Ovary (tissue), 9 donors: ENCODE results near the gene CEP162. TPM values are rescaled to one million over a fixed set of nuclear protein-coding genes. Genes with fewer than 3 reads are reported as not detected.
"Not testable (repeated sequence)": the region's sequence is repeated elsewhere in the genome, so short reads cannot be mapped to it uniquely, and the experiment has no call there.

Source experiments
- DNase-seq, 5 donors: peaks; one replicate each; pipeline ENCODE4 v3.0.0-alpha.2; 2019 to 2020
- H3K27ac ChIP-seq, 2 donors: fragments of 200-600 bp; one replicate each; pipeline versions ENCODE4 v1.5.1 to v1.8.0; 2019 to 2022
- H3K27me3 ChIP-seq: fragments of 200-600 bp; one replicate; pipeline ENCODE4 v1.8.0; 2022
- H3K36me3 ChIP-seq: fragments of 200-600 bp; sonication (generic); one replicate; pipeline ENCODE4 v1.5.1; 2019
- H3K4me1 ChIP-seq: one replicate; pipeline ENCODE4 v1.8.1; 2013; ENCODE audit warnings: mild to moderate bottlenecking, moderate library complexity; ENCODE audit not compliant: insufficient read depth
- H3K4me3 ChIP-seq: fragments of 200-600 bp; sonication (generic); one replicate; pipeline ENCODE4 v1.5.1; 2017
- H3K9me3 ChIP-seq, 2 donors: fragments of 200-600 bp in 1 of 2; sonication (generic) in 1 of 2; one replicate each; pipeline versions ENCODE4 v1.5.1 to v1.8.1; 2013 to 2019; ENCODE audit warnings: mild to moderate bottlenecking in 1 of 2, moderate library complexity in 1 of 2
- EP300 ChIP-seq: sonication (generic); formaldehyde crosslinking; IDR thresholded peaks from one replicate; pipeline ENCODE4 v1.6.1; 2017; ENCODE audit warnings: antibody characterized with exemption
- POLR2A ChIP-seq: fragments of 450-650 bp; IDR thresholded peaks from one replicate; pipeline ENCODE4 v1.6.1; 2017; ENCODE audit warnings: antibody characterized with exemption, mild to moderate bottlenecking, moderate library complexity
- WGBS, 3 donors: extraction: QIAGEN DNeasy Blood & Tissue Kit in 1 of 3; methylation state at CpG; one replicate each; pipeline versions ENCODE4 v1.1.5 to v1.1.7; 2013 to 2017; 5-methylcytosine and 5-hydroxymethylcytosine counted together
- intact Hi-C, 4 donors: fragments of 100-400 bp; cut with DNase I; formaldehyde crosslinking; loops; one replicate each; pipeline versions ENCODE4 v1.11.0 to v1.15.1; 2022 to 2023
- polyA plus RNA-seq, 2 donors: library from polyadenylated mRNA; stranded (reverse); fragments of 200-250 nt in 1 of 2; fragments of 350-450 nt in 1 of 2; fragmentation: Illumina TruSeq in 1 of 2; extraction: RNeasy Lipid Tissue Mini Kit (QIAGEN cat#74804) in 1 of 2; gene quantifications; one replicate each; pipeline ENCODE4 v1.2.3, GENCODE V29; 2013 to 2014
- total RNA-seq, 7 donors: library from RNA; depleted of rRNA in 2 of 7; stranded (reverse); fragments of >200 nt in 2 of 7; fragmentation: NEBNext Ultra II Directional in 3 of 7; extraction: Animal tissue kit (Norgen Biotek cat#: 25700) in 3 of 7; gene quantifications; one replicate each; pipeline versions ENCODE4 v1.1.0 to v1.2.4, GENCODE V29; 2016 to 2023
- TF ChIP-seq, protein P1 (sequence below), 3 donors: fragments of 450-650 bp in 2 of 3; fragments of 200-600 bp in 1 of 3; IDR thresholded peaks; one replicate each; pipeline versions ENCODE4 v1.5.1 to v1.8.0; 2016 to 2022; ENCODE audit warnings: antibody characterized with exemption in 3 of 3, mild to moderate bottlenecking in 1 of 3
- donor health status: DM: no; HTN: no; CAD: no; lungs with moderate emphysema.
- donor health status: DM: no; HTN: no; CAD: no.
- donor health status: Bipolar disorder and iron deficiency.
- donor health status: DM: yes; HTN: yes; CAD: no.
- donor health status: DM: no; HTN: no; CAD: no.
- donor health status: DM: yes; HTN: yes; CAD: no.

CEP162 gene
- total and polyA plus RNA-seq, 9 donors = 5.3 to 16.8 (median 9.7) TPM

GRCh38 chr6:84197708-84198107 is 29.7 kb downstream of the CEP162 start:
- DNase-seq = no peak
- Histone ChIP-seq H3K4me3 (no peak overlapping the region), H3K27ac (no peak overlapping the region), H3K27me3 (no peaks in the 10 kb centered on the region), H3K9me3 (no peaks in the 10 kb centered on the region), H3K4me1 (no peaks in the 10 kb centered on the region), H3K36me3 (peaks cover 2% of the 10 kb centered on the region)
- intact Hi-C loops = no loop called here
- TF ChIP-seq, protein P1, sequence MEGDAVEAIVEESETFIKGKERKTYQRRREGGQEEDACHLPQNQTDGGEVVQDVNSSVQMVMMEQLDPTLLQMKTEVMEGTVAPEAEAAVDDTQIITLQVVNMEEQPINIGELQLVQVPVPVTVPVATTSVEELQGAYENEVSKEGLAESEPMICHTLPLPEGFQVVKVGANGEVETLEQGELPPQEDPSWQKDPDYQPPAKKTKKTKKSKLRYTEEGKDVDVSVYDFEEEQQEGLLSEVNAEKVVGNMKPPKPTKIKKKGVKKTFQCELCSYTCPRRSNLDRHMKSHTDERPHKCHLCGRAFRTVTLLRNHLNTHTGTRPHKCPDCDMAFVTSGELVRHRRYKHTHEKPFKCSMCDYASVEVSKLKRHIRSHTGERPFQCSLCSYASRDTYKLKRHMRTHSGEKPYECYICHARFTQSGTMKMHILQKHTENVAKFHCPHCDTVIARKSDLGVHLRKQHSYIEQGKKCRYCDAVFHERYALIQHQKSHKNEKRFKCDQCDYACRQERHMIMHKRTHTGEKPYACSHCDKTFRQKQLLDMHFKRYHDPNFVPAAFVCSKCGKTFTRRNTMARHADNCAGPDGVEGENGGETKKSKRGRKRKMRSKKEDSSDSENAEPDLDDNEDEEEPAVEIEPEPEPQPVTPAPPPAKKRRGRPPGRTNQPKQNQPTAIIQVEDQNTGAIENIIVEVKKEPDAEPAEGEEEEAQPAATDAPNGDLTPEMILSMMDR (IDR thresholded peaks at IDR 0.05) = no peak
- no peak for TF ChIP-seq EP300
- TF ChIP-seq POLR2A = no peak
- WGBS, 3 donors = 84 to 93% (median 87%) methylated on average over 2 of the region's 2 CpGs

DNA sequence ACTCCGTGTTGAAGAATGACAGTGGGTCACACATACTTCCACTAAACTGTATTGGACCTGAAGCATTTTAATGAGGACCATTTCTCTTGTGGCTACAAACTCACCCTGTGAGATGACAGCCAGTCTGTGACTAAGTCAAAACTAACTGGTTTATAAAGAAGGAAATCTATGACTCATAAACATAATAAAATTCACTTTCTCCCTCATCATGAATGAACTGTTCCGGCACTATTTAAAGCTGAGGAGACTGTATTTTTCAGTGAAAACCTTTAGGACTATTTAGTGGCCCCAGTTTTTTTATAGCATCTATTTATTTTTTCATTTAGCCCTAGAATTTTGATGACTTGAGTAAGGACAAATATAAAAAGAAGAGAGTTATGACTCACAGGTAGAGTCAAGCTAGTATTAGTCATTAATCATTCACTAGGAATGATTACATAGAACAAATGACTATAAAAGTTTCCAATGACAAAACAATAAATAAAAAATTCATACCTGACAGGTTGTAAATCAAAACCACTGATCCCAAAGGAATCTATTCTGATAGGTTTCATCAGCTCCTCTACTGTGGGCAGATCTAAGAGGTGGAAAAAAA is 34.2 kb downstream of the CEP162 start:
- intact Hi-C loops = no loop called here
- no peaks in the 10 kb centered on the region for H3K9me3 ChIP-seq
- TF ChIP-seq, protein P1 (IDR thresholded peaks at IDR 0.05) = no peak
- TF ChIP-seq EP300 (no peak), POLR2A (no peak)
- WGBS, 3 donors = 86 to 94% (median 90%) methylated on average over 2 of the region's 2 CpGs
- H3K4me3 ChIP-seq = no peak overlapping the region
- DNase-seq = no peak
- H3K36me3 ChIP-seq = peaks cover 2% of the 10 kb centered on the region
- no peak overlapping the region for H3K27ac ChIP-seq
- no peaks in the 10 kb centered on the region for H3K27me3 ChIP-seq
- no peaks in the 10 kb centered on the region for H3K4me1 ChIP-seq

DNA sequence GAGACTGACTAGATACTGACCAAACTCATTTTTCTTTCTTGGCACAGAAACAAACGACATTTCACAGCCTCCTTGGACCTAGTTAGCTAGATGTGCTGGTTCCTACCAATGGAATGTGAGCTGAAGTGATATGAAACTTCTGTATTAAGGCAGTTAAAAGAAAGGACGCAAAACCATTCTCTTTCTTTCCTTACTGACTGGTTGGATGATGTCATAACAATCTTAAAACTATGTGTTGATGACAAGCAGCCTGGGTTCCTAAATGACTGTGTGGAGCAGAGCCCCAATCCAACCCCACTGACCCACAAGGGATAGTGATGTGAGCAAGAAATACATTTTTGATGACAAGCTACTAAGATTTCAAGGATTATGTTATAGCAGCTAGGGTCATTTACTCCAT is 35.6 kb downstream of the CEP162 start:
- Histone ChIP-seq H3K27ac (no peak overlapping the region), H3K4me1 (no peaks in the 10 kb centered on the region), H3K9me3 (no peaks in the 10 kb centered on the region), H3K27me3 (no peaks in the 10 kb centered on the region), H3K36me3 (peaks cover 2% of the 10 kb centered on the region), H3K4me3 (no peak overlapping the region)
- 94 to 96% (median 94%) methylated on average over 2 of the region's 2 CpGs for WGBS, 3 donors
- DNase-seq = no peak
- no peak for TF ChIP-seq EP300
- TF ChIP-seq POLR2A = no peak
- TF ChIP-seq, protein P1 (IDR thresholded peaks at IDR 0.05) = no peak
- intact Hi-C loops = no loop called here

GRCh38 chr6:84189356-84189755 is 38.1 kb downstream of the CEP162 start:
- WGBS, 3 donors = 99 to 100% methylated on average over 17 to 24 of the region's 25 CpGs; no CpG with 5 or more reads in 1 of the 3 donors
- H3K36me3 ChIP-seq, H3K9me3 ChIP-seq, DNase-seq, intact Hi-C loops, H3K27me3 ChIP-seq, H3K4me1 ChIP-seq, H3K27ac ChIP-seq, H3K4me3 ChIP-seq: not testable (repeated sequence)

DNA sequence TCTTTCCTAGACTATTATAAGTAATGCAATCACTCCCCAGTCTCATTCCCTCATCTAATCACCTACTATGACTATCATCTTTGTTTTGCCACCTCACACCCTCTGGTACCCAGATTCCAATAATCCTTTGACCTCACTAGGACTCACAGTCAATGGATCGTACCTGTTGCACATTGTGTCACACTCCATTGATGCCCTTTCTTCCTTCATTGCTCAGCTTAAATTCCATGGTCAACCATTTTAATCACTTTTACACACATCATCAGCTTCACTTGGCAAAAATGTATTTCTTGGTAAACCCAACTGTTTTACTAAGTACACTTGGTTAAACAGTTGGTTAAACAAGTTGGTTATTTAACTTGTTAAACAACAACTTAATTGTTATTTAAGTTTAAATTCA is 44.0 kb downstream of the CEP162 start:
- 93 to 100% (median 99%) methylated on average over 1 of the region's 1 CpG for WGBS, 3 donors
- no peak overlapping the region for H3K4me3 ChIP-seq

More for the DNA sequence above, 44.0 kb downstream of the CEP162 start:
- Histone ChIP-seq H3K9me3 (no peaks in the 10 kb centered on the region), H3K27me3 (no peaks in the 10 kb centered on the region), H3K27ac (no peak overlapping the region), H3K36me3 (no peaks in the 10 kb centered on the region), H3K4me1 (peaks cover 2% of the 10 kb centered on the region)
- TF ChIP-seq, protein P1 (IDR thresholded peaks at IDR 0.05) = no peak
- TF ChIP-seq POLR2A = no peak
- no peak for TF ChIP-seq EP300
- intact Hi-C loops = no loop called here
- DNase-seq = no peak
